HL-60/S4 treated with phorbol 12-myristate 13-acetate at 8.2 ng/mL for 4 days and 3 days (cell line): ENCODE data around the gene FN3KRP.

Experiments used
- in situ Hi-C: fragments of 300-500 bp; cut with MboI; formaldehyde crosslinking; loops from 2 replicates; pipeline ENCODE4 v1.15.0; 2022; ENCODE audit warnings: low sequenced_read_pairs

FN3KRP gene

GRCh38 chr17:82775001-82775823 is 58.7 kb downstream of the FN3KRP start:
- in situ Hi-C loops: no loop called here

GRCh38 chr17:82776454-82776853 is 59.9 kb downstream of the FN3KRP start:
- in situ Hi-C loops: no loop called here
